Osteocyte (in vitro differentiated cells): ENCODE data around the gene ZNF385B. TPM values are rescaled to one million over a fixed set of nuclear protein-coding genes. Genes with fewer than 3 reads are reported as not detected.

Experiments
- DNase-seq: peaks from one replicate; pipeline ENCODE4 v3.0.0; 2021; ENCODE audit warnings: mixed read lengths; ENCODE audit not compliant: unreplicated experiment; ENCODE audit errors: extremely low spot score
- H3K27ac Mint-ChIP-seq: one replicate; pipeline ENCODE4 v1.8.0; 2021; ENCODE audit warnings: mild to moderate bottlenecking, mixed read lengths; ENCODE audit not compliant: unreplicated experiment
- H3K27me3 Mint-ChIP-seq: one replicate; pipeline ENCODE4 v1.8.0; 2021; ENCODE audit warnings: mixed read lengths; ENCODE audit not compliant: unreplicated experiment
- H3K36me3 Mint-ChIP-seq: one replicate; pipeline ENCODE4 v1.8.0; 2021; ENCODE audit warnings: mixed read lengths; ENCODE audit not compliant: unreplicated experiment
- H3K4me1 Mint-ChIP-seq: one replicate; pipeline ENCODE4 v1.8.0; 2021; ENCODE audit warnings: mixed read lengths; ENCODE audit not compliant: unreplicated experiment
- H3K4me3 Mint-ChIP-seq: one replicate; pipeline ENCODE4 v1.8.0; 2021; ENCODE audit warnings: mild to moderate bottlenecking, moderate library complexity, mixed read lengths; ENCODE audit not compliant: unreplicated experiment
- H3K9me3 Mint-ChIP-seq: one replicate; pipeline ENCODE4 v1.8.0; 2021; ENCODE audit warnings: mixed read lengths; ENCODE audit not compliant: unreplicated experiment
- total RNA-seq: library from RNA; stranded (reverse); gene quantifications from 2 replicates; pipeline ENCODE4 v1.2.1, GENCODE V29; 2021
- TF ChIP-seq, protein P1 (sequence below): fragments of 200-600 bp; sonication (generic); IDR thresholded peaks from 2 replicates; pipeline ENCODE4 v1.5.0; 2021; ENCODE audit warnings: antibody characterized with exemption, mild to moderate bottlenecking, moderate library complexity

ZNF385B gene
- total RNA-seq, 1 donor from 2014 or later: 0.13 TPM

DNA sequence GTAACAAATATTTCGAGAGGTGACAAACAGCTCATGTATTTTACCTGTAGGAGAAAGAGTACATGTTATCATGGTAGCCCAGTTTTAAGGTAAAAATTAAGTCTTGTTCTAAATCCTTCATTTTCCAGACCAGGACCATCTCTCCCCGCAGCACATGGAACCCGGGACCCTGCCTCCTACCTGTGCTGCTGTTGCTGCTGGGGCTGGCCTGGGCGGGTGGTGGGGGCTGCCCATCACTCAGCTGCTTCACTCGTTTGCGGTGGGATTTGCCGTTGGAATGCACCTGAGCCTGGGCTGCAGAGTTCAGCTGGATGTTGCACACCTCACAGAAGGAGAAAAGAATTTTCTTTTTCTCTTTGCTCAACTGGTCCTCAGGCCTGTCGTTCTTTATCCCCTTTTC, 92.1 kb downstream of the ZNF385B start:
- Mint-ChIP-seq H3K36me3 (no peaks in the 10 kb centered on the region), H3K9me3 (peaks cover 5% of the 10 kb centered on the region)
- TF ChIP-seq, protein P1, sequence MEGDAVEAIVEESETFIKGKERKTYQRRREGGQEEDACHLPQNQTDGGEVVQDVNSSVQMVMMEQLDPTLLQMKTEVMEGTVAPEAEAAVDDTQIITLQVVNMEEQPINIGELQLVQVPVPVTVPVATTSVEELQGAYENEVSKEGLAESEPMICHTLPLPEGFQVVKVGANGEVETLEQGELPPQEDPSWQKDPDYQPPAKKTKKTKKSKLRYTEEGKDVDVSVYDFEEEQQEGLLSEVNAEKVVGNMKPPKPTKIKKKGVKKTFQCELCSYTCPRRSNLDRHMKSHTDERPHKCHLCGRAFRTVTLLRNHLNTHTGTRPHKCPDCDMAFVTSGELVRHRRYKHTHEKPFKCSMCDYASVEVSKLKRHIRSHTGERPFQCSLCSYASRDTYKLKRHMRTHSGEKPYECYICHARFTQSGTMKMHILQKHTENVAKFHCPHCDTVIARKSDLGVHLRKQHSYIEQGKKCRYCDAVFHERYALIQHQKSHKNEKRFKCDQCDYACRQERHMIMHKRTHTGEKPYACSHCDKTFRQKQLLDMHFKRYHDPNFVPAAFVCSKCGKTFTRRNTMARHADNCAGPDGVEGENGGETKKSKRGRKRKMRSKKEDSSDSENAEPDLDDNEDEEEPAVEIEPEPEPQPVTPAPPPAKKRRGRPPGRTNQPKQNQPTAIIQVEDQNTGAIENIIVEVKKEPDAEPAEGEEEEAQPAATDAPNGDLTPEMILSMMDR: no peak

DNA sequence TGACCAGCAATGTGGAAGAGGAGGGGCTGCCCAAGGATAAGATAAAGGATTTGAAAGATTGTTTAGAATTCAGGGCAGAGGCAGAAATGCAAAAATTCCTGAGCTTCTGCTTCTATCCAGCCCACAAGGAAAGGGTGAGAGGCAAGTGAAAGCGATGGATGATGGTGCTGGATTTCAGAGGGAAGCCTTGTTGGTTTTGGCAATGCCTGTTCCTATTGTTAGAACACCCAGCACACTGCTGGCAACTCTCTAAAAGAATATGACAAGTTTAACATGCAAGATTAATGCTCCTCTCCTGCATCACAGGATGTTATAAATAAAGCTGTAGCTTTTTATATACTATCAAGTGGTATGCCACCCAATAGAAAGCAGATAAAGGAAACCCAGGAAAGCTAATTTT, 92.6 kb downstream of the ZNF385B start:
- H3K9me3 Mint-ChIP-seq: peaks cover 9% of the 10 kb centered on the region
- TF ChIP-seq, protein P1: no peak
- no peak overlapping the region for H3K27ac Mint-ChIP-seq
- peaks cover 52% of the 10 kb centered on the region for H3K27me3 Mint-ChIP-seq
- no peaks in the 10 kb centered on the region for H3K4me1 Mint-ChIP-seq
- H3K36me3 Mint-ChIP-seq: no peaks in the 10 kb centered on the region
- no peak overlapping the region for H3K4me3 Mint-ChIP-seq
- DNase-seq: no peak

More for the DNA sequence above, 92.1 kb downstream of the ZNF385B start:
- Mint-ChIP-seq H3K4me1 (no peaks in the 10 kb centered on the region), H3K27ac (no peak overlapping the region), H3K4me3 (no peak overlapping the region), H3K27me3 (peaks cover 50% of the 10 kb centered on the region)
- no peak for DNase-seq

DNA sequence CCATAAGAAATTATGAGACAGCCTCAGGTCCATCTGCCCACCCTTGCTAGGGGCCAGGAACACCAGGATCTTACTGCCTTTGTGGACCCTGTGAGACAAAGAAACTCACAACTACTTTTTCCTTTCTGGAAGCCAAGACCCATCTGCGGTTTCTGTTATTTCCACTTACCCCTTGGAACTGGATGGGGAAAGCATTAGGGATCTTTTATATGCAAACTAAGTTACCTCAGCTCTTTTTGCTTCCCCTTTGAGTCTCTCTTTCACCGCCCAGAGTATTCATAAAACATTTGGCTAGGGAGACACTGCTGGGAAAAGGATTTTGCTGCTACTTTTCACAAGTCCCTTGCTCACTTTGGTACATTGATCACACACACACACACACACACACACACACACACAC, 95.7 kb downstream of the ZNF385B start:
- Mint-ChIP-seq H3K4me3 (no peak overlapping the region), H3K27me3 (peaks cover 50% of the 10 kb centered on the region), H3K27ac (no peak overlapping the region), H3K4me1 (no peaks in the 10 kb centered on the region), H3K9me3 (peaks cover 9% of the 10 kb centered on the region), H3K36me3 (no peaks in the 10 kb centered on the region)
- DNase-seq: no peak
- TF ChIP-seq, protein P1: no peak

DNA sequence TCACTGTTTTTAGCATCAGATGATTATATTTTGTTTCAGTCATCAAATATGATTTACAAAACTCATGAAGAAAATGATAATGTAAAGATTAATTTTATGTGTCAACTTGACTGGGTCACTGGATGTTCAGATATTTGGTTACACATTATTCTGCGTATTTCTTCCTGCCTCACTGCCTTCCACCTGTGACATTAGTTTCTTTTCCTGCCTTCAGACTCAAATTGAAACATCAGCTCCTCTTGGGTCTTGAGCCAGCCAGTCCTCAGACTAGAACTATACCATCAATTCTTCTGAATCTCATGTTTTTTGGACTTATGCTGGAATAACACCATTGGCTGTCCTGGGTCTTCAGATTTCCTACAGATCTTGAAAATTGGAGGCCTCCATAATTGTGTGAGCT, 96.7 kb downstream of the ZNF385B start:
- H3K36me3 Mint-ChIP-seq: no peaks in the 10 kb centered on the region
- no peaks in the 10 kb centered on the region for H3K4me1 Mint-ChIP-seq
- TF ChIP-seq, protein P1: no peak
- DNase-seq: no peak
- H3K27ac Mint-ChIP-seq: no peak overlapping the region
- peaks cover 50% of the 10 kb centered on the region for H3K27me3 Mint-ChIP-seq
- H3K4me3 Mint-ChIP-seq: no peak overlapping the region
- H3K9me3 Mint-ChIP-seq: peaks cover 9% of the 10 kb centered on the region

DNA sequence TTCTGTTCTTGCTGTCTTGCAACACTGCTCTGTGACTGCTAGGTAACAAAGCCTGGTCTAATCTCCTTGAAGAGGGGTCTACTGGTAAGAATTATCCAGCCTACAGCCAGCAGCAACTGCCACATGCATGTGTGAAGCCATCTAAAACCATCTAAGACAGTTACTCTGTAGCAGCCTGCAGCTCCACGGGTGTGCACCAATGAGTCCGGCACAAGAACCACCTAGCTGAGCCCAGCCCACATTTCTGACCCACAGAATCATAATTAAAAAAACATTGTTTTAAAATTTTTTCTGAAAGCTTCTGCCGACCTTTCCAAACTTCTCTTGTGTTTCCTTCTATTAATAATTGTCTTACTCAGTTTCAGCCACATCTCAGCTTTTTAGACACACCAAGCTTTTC, 102.8 kb downstream of the ZNF385B start:
- TF ChIP-seq, protein P1: no peak
- peaks cover 39% of the 10 kb centered on the region for H3K27me3 Mint-ChIP-seq
- H3K4me1 Mint-ChIP-seq: no peaks in the 10 kb centered on the region
- no peak for DNase-seq
- H3K4me3 Mint-ChIP-seq: no peak overlapping the region
- H3K9me3 Mint-ChIP-seq: no peaks in the 10 kb centered on the region
- no peak overlapping the region for H3K27ac Mint-ChIP-seq
- H3K36me3 Mint-ChIP-seq: no peaks in the 10 kb centered on the region
